Parathyroid adenoma (tissue), 2 donors: ENCODE results near the gene ZC3H13.

Experiments
- H2AFZ ChIP-seq: fragments of 300-600 bp; sonication (generic); one replicate; pipeline ENCODE4 v1.7.0; 2017; ENCODE audit warnings: antibody characterized with exemption, mild to moderate bottlenecking
- H3K27ac ChIP-seq: fragments of 300-600 bp; sonication (generic); one replicate; pipeline ENCODE4 v1.7.0; 2017
- H3K27me3 ChIP-seq: fragments of 300-600 bp; sonication (generic); one replicate; pipeline ENCODE4 v1.7.0; 2017; ENCODE audit warnings: low read length; ENCODE audit not compliant: control insufficient read depth, insufficient read depth
- H3K36me3 ChIP-seq: fragments of 300-600 bp; sonication (generic); one replicate; pipeline ENCODE4 v1.7.0; 2017; ENCODE audit warnings: low read length; ENCODE audit not compliant: control insufficient read depth, insufficient read depth
- H3K4me1 ChIP-seq: fragments of 300-600 bp; sonication (generic); one replicate; pipeline ENCODE4 v1.7.0; 2017; ENCODE audit warnings: control low read depth
- H3K4me2 ChIP-seq: fragments of 300-600 bp; sonication (generic); one replicate; pipeline ENCODE4 v1.7.0; 2017; ENCODE audit warnings: low read length
- H3K4me3 ChIP-seq: fragments of 300-600 bp; sonication (generic); one replicate; pipeline ENCODE4 v1.7.0; 2017; ENCODE audit warnings: low read depth, low read length
- H3K79me2 ChIP-seq: fragments of 300-600 bp; sonication (generic); one replicate; pipeline ENCODE4 v1.7.0; 2017; ENCODE audit warnings: control low read depth
- H3K9ac ChIP-seq: fragments of 300-600 bp; sonication (generic); one replicate; pipeline ENCODE4 v1.7.0; 2017; ENCODE audit warnings: mild to moderate bottlenecking
- H3K9me3 ChIP-seq: fragments of 300-600 bp; sonication (generic); one replicate; pipeline ENCODE4 v1.7.0; 2017; ENCODE audit warnings: low read length; ENCODE audit not compliant: control insufficient read depth
- CTCF ChIP-seq: fragments of 300-600 bp; sonication (generic); IDR thresholded peaks from one replicate; pipeline ENCODE4 v1.7.0; 2017; ENCODE audit warnings: antibody characterized with exemption, mild to moderate bottlenecking
- donor health status: primary hyperparathyroidism.

ZC3H13 gene

GRCh38 chr13:46038296-46038695 lies 14.2 kb downstream of the ZC3H13 start:
- no peaks in the 10 kb centered on the region for H3K9me3 ChIP-seq
- no peaks in the 10 kb centered on the region for H3K36me3 ChIP-seq
- H3K79me2 ChIP-seq = peaks cover 12% of the 10 kb centered on the region
- H3K27ac ChIP-seq = no peak overlapping the region
- no peak for TF ChIP-seq CTCF
- H3K9ac ChIP-seq = no peak overlapping the region
- H3K4me2 ChIP-seq = no peak overlapping the region
- H3K27me3 ChIP-seq = no peaks in the 10 kb centered on the region
- no peak overlapping the region for H2AFZ ChIP-seq
- H3K4me3 ChIP-seq = no peak overlapping the region
- peaks cover 2% of the 10 kb centered on the region for H3K4me1 ChIP-seq

GRCh38 chr13:46035066-46035465 lies 17.5 kb downstream of the ZC3H13 start:
- no peak overlapping the region for H3K9ac ChIP-seq
- no peaks in the 10 kb centered on the region for H3K9me3 ChIP-seq
- H3K27ac ChIP-seq = no peak overlapping the region
- H3K4me3 ChIP-seq = no peak overlapping the region
- peaks cover 13% of the 10 kb centered on the region for H3K79me2 ChIP-seq
- H3K4me2 ChIP-seq = no peak overlapping the region
- no peaks in the 10 kb centered on the region for H3K36me3 ChIP-seq
- no peak for TF ChIP-seq CTCF
- no peaks in the 10 kb centered on the region for H3K27me3 ChIP-seq
- H2AFZ ChIP-seq = no peak overlapping the region
- no peaks in the 10 kb centered on the region for H3K4me1 ChIP-seq

GRCh38 chr13:46032341-46032740 lies 20.2 kb downstream of the ZC3H13 start:
- Histone ChIP-seq H3K27ac (no peak overlapping the region), H3K9ac (no peak overlapping the region), H3K4me3 (no peak overlapping the region), H2AFZ (no peak overlapping the region), H3K36me3 (no peaks in the 10 kb centered on the region), H3K79me2 (peaks cover 9% of the 10 kb centered on the region), H3K4me1 (no peaks in the 10 kb centered on the region), H3K9me3 (no peaks in the 10 kb centered on the region), H3K4me2 (no peak overlapping the region), H3K27me3 (no peaks in the 10 kb centered on the region)
- TF ChIP-seq CTCF = no peak

- H3K4me1 ChIP-seq = no peaks in the 10 kb centered on the region
- no peak overlapping the region for H3K4me3 ChIP-seq
- H3K79me2 ChIP-seq = peaks cover 11% of the 10 kb centered on the region
- H3K9ac ChIP-seq = no peak overlapping the region
- no peaks in the 10 kb centered on the region for H3K27me3 ChIP-seq
- H3K9me3 ChIP-seq = no peaks in the 10 kb centered on the region
- H3K27ac ChIP-seq = no peak overlapping the region
- no peak overlapping the region for H2AFZ ChIP-seq
- H3K36me3 ChIP-seq = no peaks in the 10 kb centered on the region
- no peak overlapping the region for H3K4me2 ChIP-seq
- no peak for TF ChIP-seq CTCF
These were observed 20.8 kb downstream of the ZC3H13 start for GRCh38 chr13:46031581-46032263.

DNA sequence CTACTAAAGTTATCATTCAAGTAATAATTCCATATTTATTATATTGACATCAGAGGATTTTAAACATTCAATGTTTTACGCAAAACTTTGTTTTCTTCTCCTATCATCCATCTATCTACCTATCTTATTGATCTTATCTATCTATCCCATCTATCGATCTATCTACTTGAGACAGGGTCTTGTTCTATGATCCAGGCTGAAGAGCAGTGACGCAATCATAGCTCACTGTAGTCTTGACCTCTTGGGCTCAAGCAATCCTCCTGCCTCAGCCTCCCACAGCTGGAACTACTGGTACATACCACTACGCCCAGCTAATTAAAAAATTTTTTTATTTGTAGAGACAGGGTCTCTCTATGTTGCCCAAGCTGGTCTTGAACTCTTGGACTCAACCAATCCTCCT lies 27.4 kb downstream of the ZC3H13 start:
- H3K9me3 ChIP-seq = no peaks in the 10 kb centered on the region
- H3K4me3 ChIP-seq = no peak overlapping the region
- TF ChIP-seq CTCF = no peak
- H3K27me3 ChIP-seq = no peaks in the 10 kb centered on the region
- peaks cover 5% of the 10 kb centered on the region for H3K4me1 ChIP-seq
- H3K79me2 ChIP-seq = peaks cover 8% of the 10 kb centered on the region
- H3K27ac ChIP-seq = no peak overlapping the region
- H2AFZ ChIP-seq = no peak overlapping the region
- H3K36me3 ChIP-seq = no peaks in the 10 kb centered on the region
- H3K4me2 ChIP-seq = no peak overlapping the region
- no peak overlapping the region for H3K9ac ChIP-seq
